H1 (cell line): ENCODE results near the gene THEMIS. TPM values are rescaled to one million over a fixed set of nuclear protein-coding genes. Genes with fewer than 3 reads are reported as not detected.

Experiments used
- CTCF ChIA-PET: fragments of 300-600 bp; sonication (Branson Sonifier 250); formaldehyde crosslinking; loops from one replicate; lab custom pipeline; 2021; ENCODE audit not compliant: partially characterized antibody; lab: Charles Lee
- POLR2A ChIA-PET: fragments of 300-600 bp; sonication (Branson Sonifier 250); formaldehyde crosslinking; loops from one replicate; lab custom pipeline; 2021; ENCODE audit warnings: inconsistent platforms; ENCODE audit not compliant: partially characterized antibody; lab: Charles Lee
- DNase-seq, 2 experiments: peaks; one replicate each; pipeline versions ENCODE4 v3.0.0 to v3.0.0-alpha.2; 2010 to 2022; ENCODE audit warnings: low spot score in 2 of 2, low read depth in 1 of 2, mixed read lengths in 1 of 2
- FAIRE-seq: peaks from 2 replicates; lab custom pipeline; 2011; peaks lifted over from hg19 to GRCh38; lab: Jason Lieb, UNC
- H2AFZ ChIP-seq: 2 replicates; pipeline ENCODE4 v1.8.1; 2012; ENCODE audit warnings: low read length, inconsistent platforms
- H2AK5ac ChIP-seq: 2 replicates; pipeline ENCODE4 v1.6.1; 2013; ENCODE audit warnings: low read depth, low read length
- H2BK120ac ChIP-seq: replicated peaks from 2 replicates; pipeline ENCODE3; 2013; ENCODE audit warnings: low read depth, low read length, inconsistent platforms
- H2BK12ac ChIP-seq: 2 replicates; pipeline ENCODE4 v1.6.1; 2013; ENCODE audit warnings: low read depth, low read length
- H2BK15ac ChIP-seq: 2 replicates; pipeline ENCODE4 v1.6.1; 2013; ENCODE audit warnings: low read length
- H2BK20ac ChIP-seq: 2 replicates; pipeline ENCODE4 v1.6.1; 2013; ENCODE audit warnings: low read length
- H2BK5ac ChIP-seq: 2 replicates; pipeline ENCODE4 v1.6.1; 2013; ENCODE audit warnings: low read depth, low read length
- H3K14ac ChIP-seq: 2 replicates; pipeline ENCODE4 v1.6.1; 2013; ENCODE audit warnings: inconsistent platforms; ENCODE audit not compliant: insufficient read length
- H3K18ac ChIP-seq: 2 replicates; pipeline ENCODE4 v1.6.1; 2013; ENCODE audit warnings: low read length; ENCODE audit errors: extremely low read depth
- H3K23ac ChIP-seq: 2 replicates; pipeline ENCODE4 v1.6.1; 2013; ENCODE audit warnings: inconsistent platforms; ENCODE audit not compliant: insufficient read length
- H3K23me2 ChIP-seq: 2 replicates; pipeline ENCODE4 v1.6.1; 2013; ENCODE audit warnings: low read depth, low read length
- H3K27ac ChIP-seq: 2 replicates; pipeline ENCODE4 v1.6.1; 2011; ENCODE audit warnings: low read depth, low read length, inconsistent platforms
- H3K27me3 ChIP-seq, 4 experiments: replicated peaks in 1 of 4; 1 replicate in 1 of 4; 2 replicates in 3 of 4; pipeline versions ENCODE4 v1.6.1 to v1.8.1; 2011 to 2013; ENCODE audit warnings: low read length in 3 of 4, mild to moderate bottlenecking in 3 of 4, inconsistent platforms in 2 of 4, mixed read lengths in 2 of 4, moderate library complexity in 1 of 4; ENCODE audit not compliant: control insufficient read depth in 3 of 4, insufficient read depth in 3 of 4; ENCODE audit errors: extremely low read depth in 1 of 4
- H3K36me3 ChIP-seq, 4 experiments: 2 replicates each; pipeline versions ENCODE4 v1.6.1 to v1.8.1; 2011 to 2013; ENCODE audit warnings: mild to moderate bottlenecking in 4 of 4, low read length in 3 of 4, moderate library complexity in 2 of 4, control low read depth in 1 of 4, inconsistent platforms in 1 of 4; ENCODE audit not compliant: insufficient read depth in 4 of 4, control insufficient read depth in 2 of 4
- H3K4ac ChIP-seq: replicated peaks from 2 replicates; pipeline ENCODE3; 2013; ENCODE audit warnings: low read length, low read depth, mixed read lengths, inconsistent platforms; ENCODE audit not compliant: insufficient read length
- H3K4me1 ChIP-seq, 4 experiments: replicated peaks in 1 of 4; 1 replicate in 1 of 4; 2 replicates in 3 of 4; pipeline versions ENCODE4 v1.6.1 to v1.8.1; 2011 to 2013; ENCODE audit warnings: low read length in 3 of 4, inconsistent platforms in 2 of 4, mixed read lengths in 1 of 4; ENCODE audit not compliant: insufficient read depth in 4 of 4, control insufficient read depth in 3 of 4
- H3K4me2 ChIP-seq, 2 experiments: 2 replicates each; pipeline versions ENCODE4 v1.6.1 to v1.8.1; 2011 to 2013; ENCODE audit warnings: low read depth in 2 of 2, low read length in 2 of 2, control low read depth in 1 of 2, inconsistent platforms in 1 of 2, mild to moderate bottlenecking in 1 of 2; ENCODE audit not compliant: insufficient read depth in 1 of 2
- H3K4me3 ChIP-seq, 4 experiments: fragments of 200-600, 300-600 bp in 1 of 4; sonication (generic), shearing (Covaris generic), sonication (Bioruptor Twin) in 1 of 4; 2 replicates each; pipeline versions ENCODE4 v1.5.1 to v1.8.1; 2011 to 2016; ENCODE audit warnings: low read length in 4 of 4, low read depth in 3 of 4, control low read depth in 2 of 4, inconsistent platforms in 2 of 4, mild to moderate bottlenecking in 2 of 4, mixed read lengths in 1 of 4, moderate library complexity in 1 of 4; ENCODE audit not compliant: insufficient read depth in 2 of 4; ENCODE audit errors: extremely low read depth in 1 of 4
- H3K56ac ChIP-seq: replicated peaks from 2 replicates; pipeline ENCODE3; 2013; ENCODE audit warnings: low read depth, mild to moderate bottlenecking, mixed read lengths, low read length, inconsistent platforms; ENCODE audit not compliant: insufficient read length
- H3K79me1 ChIP-seq: 2 replicates; pipeline ENCODE4 v1.6.1; 2013; ENCODE audit warnings: low read depth, low read length, control low read depth
- H3K79me2 ChIP-seq, 2 experiments: 2 replicates each; pipeline versions ENCODE4 v1.6.1 to v1.8.1; 2012 to 2013; ENCODE audit warnings: low read length in 2 of 2, mild to moderate bottlenecking in 2 of 2, inconsistent platforms in 1 of 2; ENCODE audit not compliant: insufficient read depth in 2 of 2, control insufficient read depth in 1 of 2
- H3K9ac ChIP-seq, 4 experiments: replicated peaks in 1 of 4; 1 replicate in 1 of 4; 2 replicates in 3 of 4; pipeline versions ENCODE4 v1.6.1 to v1.8.1; 2011 to 2013; ENCODE audit warnings: low read depth in 3 of 4, low read length in 3 of 4, control low read depth in 2 of 4, mild to moderate bottlenecking in 2 of 4, moderate library complexity in 2 of 4, inconsistent platforms in 1 of 4; ENCODE audit errors: extremely low read depth in 1 of 4
- H3K9me3 ChIP-seq, 2 experiments: 2 replicates each; pipeline versions ENCODE4 v1.6.1 to v1.8.1; 2012 to 2013; ENCODE audit warnings: mild to moderate bottlenecking in 2 of 2, moderate library complexity in 2 of 2, control low read depth in 1 of 2, inconsistent platforms in 1 of 2, low read depth in 1 of 2, low read length in 1 of 2, mixed read lengths in 1 of 2; ENCODE audit not compliant: insufficient read depth in 2 of 2
- H4K20me1 ChIP-seq, 2 experiments: replicated peaks in 1 of 2; 2 replicates each; pipeline versions ENCODE3 to v1.8.1; 2011 to 2013; ENCODE audit warnings: inconsistent platforms in 2 of 2, low read length in 2 of 2, mild to moderate bottlenecking in 1 of 2; ENCODE audit not compliant: insufficient read depth in 2 of 2, control insufficient read depth in 1 of 2
- H4K5ac ChIP-seq: 2 replicates; pipeline ENCODE4 v1.6.1; 2013; ENCODE audit warnings: low read length, low read depth, mixed read lengths, inconsistent platforms; ENCODE audit not compliant: insufficient read length
- H4K8ac ChIP-seq: 2 replicates; pipeline ENCODE4 v1.8.0; 2013; ENCODE audit warnings: mild to moderate bottlenecking, moderate library complexity, low read length, inconsistent platforms; ENCODE audit not compliant: insufficient read depth; ENCODE audit errors: extremely low read depth
- H4K91ac ChIP-seq: replicated peaks from 2 replicates; pipeline ENCODE3; 2013; ENCODE audit warnings: low read length, mixed read lengths, inconsistent platforms; ENCODE audit not compliant: insufficient read length
- HDAC6 ChIP-seq: IDR thresholded peaks from one replicate; pipeline ENCODE4 v1.7.1; 2012; ENCODE audit warnings: low read depth, mild to moderate bottlenecking, inconsistent platforms, low read length, moderate library complexity
- KDM5A ChIP-seq: fragments of 200-600 bp; IDR thresholded peaks from 2 replicates; pipeline ENCODE4 v1.7.1; 2012; ENCODE audit warnings: mild to moderate bottlenecking, low read length, inconsistent platforms, mixed read lengths
- RAD21 ChIP-seq, 2 experiments: IDR thresholded peaks in 1 of 2; conservative IDR thresholded peaks in 1 of 2; 2 replicates each; pipeline ENCODE4 v1.6.1; 2011; ENCODE audit warnings: low read depth in 2 of 2, low read length in 2 of 2, improper control_type of control experiment in 1 of 2, inconsistent platforms in 1 of 2, mild to moderate bottlenecking in 1 of 2, moderate library complexity in 1 of 2
- RBBP5 ChIP-seq: IDR thresholded peaks from 2 replicates; pipeline ENCODE4 v1.7.1; 2012; ENCODE audit warnings: low read depth, mild to moderate bottlenecking, inconsistent platforms, low read length, moderate library complexity, borderline replicate concordance
- SAP30 ChIP-seq: fragments of 300-600 bp; sonication (generic); IDR thresholded peaks from 2 replicates; pipeline ENCODE4 v1.7.1; 2012; ENCODE audit warnings: low read length, moderate library complexity, mild to moderate bottlenecking, inconsistent platforms; ENCODE audit not compliant: insufficient read depth, insufficient replicate concordance
- WGBS, 2 experiments: shearing (Covaris generic) in 1 of 2; methylation state at CpG; one replicate each; pipeline versions ENCODE4 v1.1.6 to v1.1.7; 2013 to 2015; ENCODE audit warnings: low lambda C conversion rate in 2 of 2, mixed read lengths in 2 of 2, inconsistent platforms in 1 of 2, low coverage in 1 of 2, missing lambda C conversion rate in 1 of 2; ENCODE audit not compliant: insufficient replicate concordance in 2 of 2, insufficient coverage in 1 of 2, insufficient read length in 1 of 2; ENCODE audit errors: extremely low coverage in 1 of 2, missing lambda C conversion rate in 1 of 2; 5-methylcytosine and 5-hydroxymethylcytosine counted together
- polyA plus RNA-seq, 7 experiments: library from polyadenylated mRNA; depleted of rRNA in 3 of 7; stranded (reverse) in 5 of 7; unstranded in 2 of 7; fragments of >200 nt in 5 of 7; fragments of 200-250 nt in 2 of 7; gene quantifications; 1 replicate in 5 of 7; 2 replicates in 1 of 7; 4 replicates in 1 of 7; pipeline versions ENCODE4 v1.2.1 to v1.2.3, GENCODE V29; 2011 to 2013; ENCODE audit warnings: missing spikeins in 2 of 7, mixed read lengths in 2 of 7
- total RNA-seq: library from RNA; stranded (reverse); fragmentation: NEBNext Ultra II Directional; extraction: Animal tissue kit (Norgen Biotek cat#: 25700); gene quantifications from 2 replicates; pipeline ENCODE4 v1.2.1, GENCODE V29; 2021

Gene THEMIS
- total and polyA plus RNA-seq, 2 of the 8 experiments (the other 6 are each of a cell fraction or from before 2014, with no cell fraction given): not detected

DNA sequence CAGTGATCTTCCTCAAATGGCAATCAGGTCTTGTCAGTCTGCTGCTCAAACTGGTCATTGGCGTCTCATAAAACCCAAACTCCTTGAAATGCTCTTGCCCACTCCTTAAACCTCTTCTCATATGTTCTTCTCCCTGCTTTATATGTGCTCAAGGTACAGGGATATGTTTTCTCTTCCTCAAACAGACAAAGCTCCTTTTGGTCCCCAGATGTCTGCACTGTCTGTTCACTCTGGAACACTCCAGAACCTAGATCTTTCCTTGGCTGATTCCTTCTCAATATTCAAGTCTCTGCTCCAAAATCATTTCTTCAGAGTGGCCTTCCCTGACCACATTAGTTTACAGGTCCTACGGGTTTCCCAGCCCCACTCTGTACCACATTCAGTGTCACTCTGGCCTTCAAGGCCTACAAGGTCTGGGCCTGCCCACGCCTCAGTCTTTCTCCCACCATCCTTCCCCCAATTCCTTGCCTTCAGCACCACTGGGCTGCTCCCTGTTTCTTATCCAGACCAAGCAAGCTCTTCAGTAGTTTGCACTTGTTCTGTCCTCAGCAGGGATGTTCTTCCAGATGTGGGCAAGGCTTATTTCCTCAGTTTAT is 9.0 kb downstream of the THEMIS start:
- H3K79me1 ChIP-seq: no peaks in the 10 kb centered on the region
- no peak overlapping the region for H4K91ac ChIP-seq
- no peak overlapping the region for H2BK120ac ChIP-seq
- no peak overlapping the region for H4K8ac ChIP-seq
- H2BK12ac ChIP-seq: no peak overlapping the region
- ChIA-PET POLR2A (no interaction called here), CTCF (interaction anchor here (0.6 to 0.7 kb wide), 2 partner anchors 9 to 33 kb away, joined by 3 read pairs; no protein-coding TSS in a partner anchor)
- no peak overlapping the region for H2BK20ac ChIP-seq
- H2AK5ac ChIP-seq: no peak overlapping the region
- H3K79me2 ChIP-seq: no peaks in the 10 kb centered on the region
- no peak overlapping the region for H3K14ac ChIP-seq
- no peak overlapping the region for H3K56ac ChIP-seq
- H3K36me3 ChIP-seq: no peaks in the 10 kb centered on the region
- H4K20me1 ChIP-seq: no peaks in the 10 kb centered on the region
- H3K27ac ChIP-seq: no peak overlapping the region
- H3K9me3 ChIP-seq: no peaks in the 10 kb centered on the region
- no peaks in the 10 kb centered on the region for H3K27me3 ChIP-seq
- DNase-seq (no peak), FAIRE-seq (no peak)
- H3K4ac ChIP-seq: no peak overlapping the region
- WGBS, 2 experiments: 93% methylated on average over 3 of the region's 3 CpGs; no CpG with 5 or more reads in 1 of the 2 experiments
- H4K5ac ChIP-seq: no peak overlapping the region
- no peak overlapping the region for H3K4me2 ChIP-seq
- no peak overlapping the region for H2BK15ac ChIP-seq
- peaks cover 0 to 2% (median 0%) of the 10 kb centered on the region in 4 experiments; a peak in 1 of 7 replicates for H3K4me1 ChIP-seq
- H3K18ac ChIP-seq: no peak overlapping the region; the same call in 1 of the 2 replicates
- no peak overlapping the region for H3K4me3 ChIP-seq
- no peak overlapping the region for H2BK5ac ChIP-seq
- peak overlapping the region; percentile 30; the same call in 1 of the 2 replicates for H2AFZ ChIP-seq
- no peaks in the 10 kb centered on the region for H3K23me2 ChIP-seq
- H3K9ac ChIP-seq: no peak overlapping the region
- no peak overlapping the region for H3K23ac ChIP-seq
- TF ChIP-seq HDAC6 (no peak), RBBP5 (no peak), RAD21 (IDR thresholded peaks at IDR 0.05 in 1 of 2, conservative IDR thresholded peaks at IDR 0.05 in 1 of 2; ENCODE audit: low read depth in 2 of 2, low read length in 2 of 2) (no peak), KDM5A (no peak), SAP30 (no peak)
